Mesodermal cell (in vitro differentiated cells): ENCODE measurements around the gene ANAPC2.
A peak's percentile ranks its signal among the peaks of the same experiment; 100 is the strongest.

ENCODE experiments used
- H3K27ac ChIP-seq: 2 replicates; pipeline ENCODE4 v1.7.0; 2013; ENCODE audit warnings: mild to moderate bottlenecking, low read depth, low read length, moderate library complexity; ENCODE audit not compliant: severe bottlenecking
- H3K36me3 ChIP-seq: 2 replicates; pipeline ENCODE4 v1.7.1; 2013; ENCODE audit warnings: mild to moderate bottlenecking, low read length, moderate library complexity; ENCODE audit not compliant: control insufficient read depth, insufficient read depth
- H3K4me1 ChIP-seq: one replicate; pipeline ENCODE4 v1.7.1; 2013; ENCODE audit warnings: mild to moderate bottlenecking, low read length; ENCODE audit not compliant: insufficient read depth, control insufficient read depth, poor library complexity, severe bottlenecking
- H3K4me3 ChIP-seq: 2 replicates; pipeline ENCODE4 v1.7.0; 2013; ENCODE audit warnings: low read length, control low read depth, mild to moderate bottlenecking; ENCODE audit not compliant: insufficient read depth, poor library complexity, severe bottlenecking; ENCODE audit errors: extremely low read depth
- H3K9me3 ChIP-seq: 2 replicates; pipeline ENCODE4 v1.7.1; 2013; ENCODE audit warnings: mild to moderate bottlenecking, low read length, moderate library complexity; ENCODE audit not compliant: control insufficient read depth
- WGBS, 2 experiments: methylation state at CpG; one replicate each; pipeline ENCODE4 v1.1.5; 2013; ENCODE audit warnings: missing lambda C conversion rate in 2 of 2; ENCODE audit not compliant: insufficient coverage in 2 of 2; 5-methylcytosine and 5-hydroxymethylcytosine counted together

The ANAPC2 gene

DNA sequence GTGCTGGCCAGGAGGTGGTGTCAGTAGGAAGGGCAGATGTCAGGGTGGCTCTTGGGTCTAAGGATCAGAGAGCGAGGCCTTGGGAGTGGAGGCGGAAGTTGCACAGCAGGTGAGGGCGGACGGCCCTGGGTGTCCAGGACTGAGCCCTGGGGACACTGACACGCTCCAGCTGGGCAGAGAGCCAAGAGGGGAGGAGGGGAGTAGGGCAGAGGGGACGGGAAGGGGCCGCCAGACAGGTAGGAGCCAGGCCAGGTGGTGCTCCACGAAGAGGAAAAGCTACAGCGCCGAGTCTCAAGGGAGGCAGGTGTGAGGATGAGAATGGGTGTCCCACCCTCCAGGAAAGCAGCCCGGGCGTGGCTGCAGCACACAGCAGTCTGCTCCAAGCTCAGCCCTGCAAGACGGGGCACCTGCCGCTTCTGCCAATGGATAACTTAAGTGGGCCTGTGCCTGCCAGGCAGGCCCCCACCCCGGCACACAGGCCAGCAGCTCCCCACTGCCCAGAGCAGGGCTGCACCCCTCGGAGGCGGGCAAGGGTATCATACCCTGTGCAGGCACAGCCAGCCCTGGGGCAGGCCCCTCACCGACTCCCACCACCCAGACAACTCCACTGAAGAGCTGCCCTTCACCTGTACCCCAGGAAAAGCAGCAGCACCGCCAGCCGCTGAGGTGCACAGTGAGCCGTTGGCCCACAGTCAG lies 7.3 kb upstream of the ANAPC2 start:
- Histone ChIP-seq H3K36me3 (peaks cover 13% of the 10 kb centered on the region), H3K4me3 (no peak overlapping the region), H3K9me3 (no peaks in the 10 kb centered on the region), H3K4me1 (peaks cover 8% of the 10 kb centered on the region), H3K27ac (no peak overlapping the region)
- WGBS, 2 experiments: 93 to 97% methylated on average over 20 to 21 of the region's 21 CpGs

DNA sequence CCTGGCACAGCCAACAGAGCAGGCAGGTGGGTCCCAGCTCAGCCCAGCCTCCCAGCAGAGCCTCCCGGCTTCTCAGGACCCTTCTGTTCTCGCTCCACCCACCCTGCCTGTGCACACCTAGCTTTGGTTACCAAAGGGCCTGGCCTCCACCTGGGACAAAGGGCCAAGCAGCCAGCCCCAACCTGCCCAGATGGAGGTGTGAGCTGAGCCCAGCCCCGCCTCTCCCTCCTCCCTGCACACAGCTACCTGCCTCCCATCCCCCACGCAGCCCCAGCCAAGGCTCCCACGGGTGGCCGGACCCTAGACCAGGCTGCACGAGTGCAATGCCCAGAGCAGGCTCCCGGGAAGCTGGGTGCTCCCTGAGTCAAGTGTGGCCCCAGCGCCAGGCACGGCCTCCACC lies 6.5 kb upstream of the ANAPC2 start:
- H3K9me3 ChIP-seq: no peaks in the 10 kb centered on the region
- H3K27ac ChIP-seq: no peak overlapping the region
- peaks cover 14% of the 10 kb centered on the region for H3K4me1 ChIP-seq
- peaks cover 19% of the 10 kb centered on the region for H3K36me3 ChIP-seq
- no peak overlapping the region for H3K4me3 ChIP-seq
- 80 to 96% methylated on average over 6 to 7 of the region's 10 CpGs for WGBS, 2 experiments

DNA sequence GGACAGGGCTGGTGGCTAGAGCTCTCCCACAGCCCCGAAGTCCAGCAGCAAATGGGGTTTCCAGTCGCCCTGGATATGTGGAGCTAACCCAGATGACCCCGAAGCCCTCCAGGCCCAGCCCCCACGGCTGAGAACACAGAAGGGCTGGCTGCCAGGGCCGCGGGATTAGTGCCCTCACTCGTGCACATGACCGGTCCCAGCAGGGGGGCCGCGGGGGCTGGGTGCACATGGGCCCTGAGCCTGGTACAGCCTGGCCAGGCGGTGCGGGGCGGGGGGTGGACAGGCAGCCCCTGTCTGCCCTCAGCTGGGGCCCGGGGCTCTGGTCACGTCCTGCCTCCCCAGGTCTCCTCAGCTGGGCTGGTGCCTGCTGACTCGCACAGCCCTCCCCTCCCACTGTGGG lies 6.0 kb upstream of the ANAPC2 start:
- no peaks in the 10 kb centered on the region for H3K9me3 ChIP-seq
- H3K4me1 ChIP-seq: peaks cover 19% of the 10 kb centered on the region
- no peak overlapping the region for H3K4me3 ChIP-seq
- H3K36me3 ChIP-seq: peaks cover 20% of the 10 kb centered on the region
- H3K27ac ChIP-seq: no peak overlapping the region
- WGBS, 2 experiments: 85 to 87% methylated on average over 13 to 16 of the region's 16 CpGs

DNA sequence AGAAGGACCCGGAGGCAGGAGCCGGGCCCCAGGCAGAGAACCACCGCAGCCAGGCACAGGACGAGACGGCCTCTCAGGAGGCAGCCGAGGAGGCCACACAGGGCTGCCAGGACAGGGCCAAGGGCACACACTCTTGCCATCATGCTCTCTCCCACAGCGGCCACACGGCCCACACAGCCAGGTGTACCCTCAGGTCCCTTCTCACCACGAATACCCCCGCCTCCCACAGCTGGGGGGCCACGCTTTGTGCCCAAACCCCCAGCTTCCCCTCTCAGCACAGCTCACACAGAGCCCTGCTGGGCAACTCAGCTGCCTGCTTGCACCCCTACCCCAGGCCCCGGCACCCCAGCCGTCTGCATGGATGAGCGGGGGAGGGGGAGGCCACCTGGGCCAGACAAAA lies 5.4 kb upstream of the ANAPC2 start:
- Histone ChIP-seq H3K9me3 (no peaks in the 10 kb centered on the region), H3K4me3 (no peak overlapping the region), H3K27ac (no peak overlapping the region), H3K4me1 (peaks cover 14% of the 10 kb centered on the region), H3K36me3 (peaks cover 20% of the 10 kb centered on the region)
- WGBS, 2 experiments: 97 to 98% methylated on average over 8 to 9 of the region's 14 CpGs

DNA sequence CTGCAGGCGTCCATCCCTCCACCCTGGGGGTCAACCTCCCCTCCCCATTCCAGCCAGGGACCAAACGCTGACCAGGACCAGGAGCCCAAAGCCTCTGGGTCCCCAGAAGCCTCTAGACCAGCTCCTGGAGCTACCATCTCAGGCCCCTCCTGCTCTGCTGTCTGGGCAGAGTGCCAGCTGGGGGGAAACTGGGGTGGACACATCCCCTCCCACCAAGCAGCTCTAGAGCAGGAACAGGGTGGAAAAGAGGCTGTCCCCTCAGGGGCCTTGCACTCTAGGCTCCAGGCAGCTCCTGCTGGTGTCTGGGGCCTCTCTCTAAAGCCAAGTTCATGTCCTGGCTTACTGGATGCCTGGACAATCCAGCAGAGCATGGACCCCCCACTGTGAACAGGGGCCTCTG lies 4.5 kb upstream of the ANAPC2 start:
- Histone ChIP-seq H3K4me3 (no peak overlapping the region), H3K27ac (no peak overlapping the region), H3K36me3 (peaks cover 20% of the 10 kb centered on the region), H3K9me3 (no peaks in the 10 kb centered on the region), H3K4me1 (peaks cover 12% of the 10 kb centered on the region)
- 90 to 92% methylated on average over 2 of the region's 2 CpGs for WGBS, 2 experiments

DNA sequence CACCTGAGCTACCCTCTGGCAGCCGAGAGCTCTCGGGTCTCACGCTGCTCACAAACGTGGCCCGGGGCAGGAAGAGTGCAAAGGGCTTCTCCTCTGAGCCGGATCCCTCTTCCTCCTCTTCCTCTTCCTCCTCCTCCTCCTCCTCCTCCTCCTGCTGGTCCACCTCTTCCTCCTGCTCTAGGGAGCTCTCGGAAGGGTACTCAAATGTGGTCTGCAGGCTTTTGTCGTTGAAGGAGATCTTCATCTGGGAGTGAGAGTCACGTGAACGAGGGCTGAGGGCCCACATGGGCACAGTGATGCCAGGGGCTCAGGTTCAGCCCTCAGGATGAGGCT lies 4.1 kb upstream of the ANAPC2 start:
- 91 to 100% methylated on average over 4 to 9 of the region's 10 CpGs for WGBS, 2 experiments
- peaks cover 16% of the 10 kb centered on the region for H3K4me1 ChIP-seq
- no peak overlapping the region for H3K27ac ChIP-seq
- H3K9me3 ChIP-seq: no peaks in the 10 kb centered on the region
- H3K4me3 ChIP-seq: no peak overlapping the region
- peaks cover 20% of the 10 kb centered on the region for H3K36me3 ChIP-seq

DNA sequence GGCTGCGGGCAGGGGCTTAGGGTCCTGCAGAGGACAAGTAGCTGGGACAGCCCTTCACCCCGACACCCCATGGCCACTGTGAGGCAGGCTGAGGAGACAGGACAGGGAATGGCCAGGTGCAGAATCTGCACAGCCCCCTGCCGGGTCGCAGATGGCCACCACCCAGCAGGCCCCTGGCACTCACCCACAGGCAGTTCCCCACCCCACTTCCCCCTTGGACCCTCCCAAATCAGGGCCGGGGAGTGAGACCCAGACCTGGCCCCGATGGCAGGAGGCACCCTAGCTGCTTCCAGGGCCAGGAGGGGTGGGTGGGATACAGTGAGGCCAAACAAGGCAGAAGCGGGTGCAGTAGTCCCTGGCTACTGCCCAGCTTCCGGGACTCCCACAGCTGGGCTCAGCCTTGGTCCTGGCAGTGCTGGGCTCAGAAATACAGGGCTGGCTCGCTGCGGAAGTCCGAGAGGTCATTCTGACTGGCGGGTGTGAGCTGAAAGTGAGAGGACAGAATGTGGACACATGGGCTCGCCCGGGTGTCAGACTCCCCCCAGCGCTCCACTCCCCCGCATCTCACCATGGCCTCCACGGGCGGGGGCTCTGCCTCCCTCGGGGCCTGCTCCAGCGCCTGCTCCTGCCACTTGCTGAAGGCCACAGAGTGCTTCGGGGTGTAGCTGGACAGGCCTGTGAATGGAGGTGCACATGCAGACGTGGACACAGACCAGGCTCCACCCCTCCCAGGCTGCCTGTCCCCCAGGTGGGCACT lies 3.5 kb upstream of the ANAPC2 start:
- Histone ChIP-seq H3K36me3 (peaks cover 26% of the 10 kb centered on the region), H3K9me3 (no peaks in the 10 kb centered on the region), H3K4me1 (peaks cover 21% of the 10 kb centered on the region), H3K27ac (no peak overlapping the region), H3K4me3 (no peak overlapping the region)
- 94 to 95% methylated on average over 10 to 17 of the region's 22 CpGs for WGBS, 2 experiments

DNA sequence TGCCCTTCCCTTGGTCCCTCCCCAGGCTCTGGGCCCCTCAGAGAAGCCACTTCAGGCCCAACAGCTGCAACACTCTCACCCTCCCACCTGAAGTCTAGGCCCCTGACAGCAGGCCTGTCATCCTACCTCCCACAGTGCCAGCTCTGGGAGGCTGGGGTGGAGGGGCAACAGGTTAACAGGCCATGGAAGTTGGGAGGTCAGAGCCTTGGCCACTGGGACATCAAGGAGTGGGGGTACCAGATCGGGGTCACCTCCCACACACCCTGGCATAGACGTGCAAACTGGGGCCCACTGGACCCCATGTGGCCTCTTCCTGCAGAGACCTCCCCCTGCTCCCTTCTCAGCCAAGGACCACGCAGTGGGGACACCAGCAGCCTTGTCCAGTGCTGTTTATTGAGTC lies 2.9 kb upstream of the ANAPC2 start:
- 100% methylated on average over 1 to 3 of the region's 3 CpGs for WGBS, 2 experiments
- Histone ChIP-seq H3K9me3 (no peaks in the 10 kb centered on the region), H3K4me3 (no peak overlapping the region), H3K27ac (no peak overlapping the region), H3K36me3 (peaks cover 31% of the 10 kb centered on the region), H3K4me1 (peaks cover 21% of the 10 kb centered on the region)

DNA sequence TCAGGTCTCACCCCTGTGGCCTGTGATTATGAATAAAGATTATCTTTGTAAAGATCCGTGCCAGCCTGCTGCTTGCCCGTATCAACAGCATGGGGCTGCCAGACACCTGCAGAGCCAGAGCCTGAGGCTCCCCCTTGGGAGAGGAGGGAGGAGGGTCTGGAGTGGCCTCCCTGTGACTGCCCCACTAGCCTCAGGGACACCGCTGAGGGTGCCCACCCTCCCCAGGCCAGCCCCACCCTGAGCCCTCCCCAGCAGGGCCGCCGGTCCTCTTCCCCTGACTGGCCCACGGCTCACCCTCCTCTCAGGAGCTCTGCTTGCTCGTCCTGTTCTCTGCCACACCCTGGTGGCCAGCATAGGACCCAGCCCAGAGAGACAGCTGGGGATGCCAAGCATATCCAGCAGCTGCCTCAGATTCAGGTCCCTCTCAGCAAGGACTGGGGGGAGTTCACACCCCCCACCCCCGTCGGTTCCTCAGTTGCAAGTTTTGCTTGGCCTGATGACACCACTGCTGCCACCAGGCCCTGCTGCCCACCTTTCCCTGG lies 2.0 kb upstream of the ANAPC2 start:
- H3K9me3 ChIP-seq: no peaks in the 10 kb centered on the region
- H3K36me3 ChIP-seq: peaks cover 39% of the 10 kb centered on the region
- H3K4me1 ChIP-seq: peaks cover 21% of the 10 kb centered on the region
- 91 to 100% methylated on average over 2 to 7 of the region's 9 CpGs for WGBS, 2 experiments
- H3K27ac ChIP-seq: no peak overlapping the region
- no peak overlapping the region for H3K4me3 ChIP-seq

DNA sequence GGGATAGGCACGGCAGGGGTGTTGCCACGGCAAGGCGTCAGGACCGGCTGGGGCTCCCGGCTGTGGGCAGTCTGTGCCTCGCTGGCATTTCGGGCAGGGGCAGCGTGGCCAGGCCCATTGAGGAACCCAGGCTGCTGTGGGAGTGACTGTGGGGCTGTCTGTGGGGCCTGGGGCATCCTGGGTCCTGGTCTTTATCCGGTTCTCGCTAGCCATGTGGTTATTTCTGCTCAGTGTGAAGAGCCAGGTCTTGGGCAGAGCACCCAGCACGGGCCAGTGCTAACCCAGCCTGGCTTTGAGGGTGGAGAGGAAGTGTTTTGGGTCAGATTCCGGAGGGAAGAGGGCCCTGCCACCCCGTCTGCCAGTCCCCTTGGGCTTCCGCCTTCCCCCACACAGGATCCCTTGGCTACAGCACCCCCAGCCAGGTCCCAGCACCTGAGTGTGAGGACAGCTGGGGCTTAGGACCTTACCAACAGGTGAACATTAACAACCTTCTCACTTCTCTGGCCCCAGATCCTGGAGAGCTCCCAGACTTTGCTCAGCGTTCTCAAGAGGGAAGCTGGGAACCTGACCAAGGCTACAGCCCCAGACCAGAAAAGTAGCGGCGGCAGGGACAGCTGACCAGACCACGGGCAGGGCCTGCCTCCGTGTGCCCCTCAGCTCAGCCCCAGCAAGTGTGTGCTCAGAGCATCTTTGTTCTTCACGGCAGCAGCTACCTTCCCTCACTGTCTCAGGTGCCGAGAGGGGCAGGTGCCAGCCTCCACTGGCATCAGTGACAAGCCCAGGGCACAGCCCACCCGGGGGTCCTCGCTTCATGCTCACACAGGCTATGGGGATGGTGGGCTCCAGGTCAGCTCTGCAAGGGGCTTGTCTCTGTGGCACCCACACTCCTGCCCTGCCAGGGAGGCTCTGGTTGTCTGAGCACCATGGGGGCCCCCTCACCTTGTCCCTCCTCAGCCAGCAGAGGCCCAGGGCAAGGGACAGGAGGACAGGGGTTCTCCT lies 1.2 kb upstream of the ANAPC2 start:
- peak overlapping the region; percentile 91 for H3K4me3 ChIP-seq
- peaks cover 21% of the 10 kb centered on the region for H3K4me1 ChIP-seq
- peaks cover 39% of the 10 kb centered on the region for H3K36me3 ChIP-seq
- 54 to 56% methylated on average over 18 to 21 of the region's 23 CpGs for WGBS, 2 experiments
- H3K9me3 ChIP-seq: no peaks in the 10 kb centered on the region
- peak overlapping the region; percentile 94 for H3K27ac ChIP-seq
